IMR-90 (cell line): Measurements from ENCODE around the gene SPEG. TPM values are rescaled to one million over a fixed set of nuclear protein-coding genes. Genes with fewer than 3 reads are reported as not detected.

Experiments used
- ATAC-seq: fragments of 200-7000 bp; cut with Tn5 transposase; 2 replicates; pipeline ENCODE4 v1.9.1; 2020; ENCODE audit warnings: low read depth, mild to moderate bottlenecking, moderate library complexity
- BruUV-seq: library from RNA; stranded (reverse); fragments of 400-500 nt; replicated peaks from 2 replicates; lab custom pipeline; 2021; lab: Mats Ljungman, UMichigan
- CTCF ChIA-PET: fragments of 300-600 bp; formaldehyde crosslinking; extraction: SDS; loops from one replicate; lab custom pipeline; 2021; ENCODE audit warnings: antibody characterized with exemption; lab: Yijun Ruan, JAX
- POLR2A ChIA-PET: fragments of 300-600 bp; sonication (Branson Sonifier 250); formaldehyde crosslinking; loops from one replicate; lab custom pipeline; 2022; ENCODE audit warnings: antibody characterized with exemption; ENCODE audit not compliant: unreplicated experiment; lab: Charles Lee
- DNase-seq: peaks from one replicate; pipeline ENCODE4 v3.0.0; 2013
- H2AFZ ChIP-seq: replicated peaks from 2 replicates; pipeline ENCODE3; 2013; ENCODE audit warnings: low read length, mild to moderate bottlenecking; ENCODE audit not compliant: poor library complexity
- H2AK5ac ChIP-seq: 2 replicates; pipeline ENCODE4 v1.6.1; 2013; ENCODE audit warnings: low read depth, low read length, inconsistent platforms
- H2AK9ac ChIP-seq: replicated peaks from 2 replicates; pipeline ENCODE3; 2013; ENCODE audit warnings: mild to moderate bottlenecking, low read depth, low read length, moderate library complexity; ENCODE audit not compliant: poor library complexity
- H2BK120ac ChIP-seq: 2 replicates; pipeline ENCODE4 v1.6.1; 2013; ENCODE audit warnings: low read depth, low read length, inconsistent platforms
- H2BK15ac ChIP-seq: 3 replicates; pipeline ENCODE4 v1.6.1; 2013; ENCODE audit warnings: low read depth, low read length, inconsistent platforms
- H2BK20ac ChIP-seq: 2 replicates; pipeline ENCODE4 v1.6.1; 2013; ENCODE audit warnings: low read depth, mild to moderate bottlenecking, inconsistent platforms, low read length, moderate library complexity
- H2BK5ac ChIP-seq: 2 replicates; pipeline ENCODE4 v1.6.1; 2013; ENCODE audit warnings: mild to moderate bottlenecking, low read depth, low read length, inconsistent platforms; ENCODE audit not compliant: poor library complexity, severe bottlenecking
- H3K14ac ChIP-seq: replicated peaks from 2 replicates; pipeline ENCODE4 v1.6.1; 2013; ENCODE audit warnings: low read depth, low read length, inconsistent platforms
- H3K18ac ChIP-seq: 2 replicates; pipeline ENCODE4 v1.6.1; 2013; ENCODE audit warnings: low read depth, low read length, control low read depth
- H3K23ac ChIP-seq: 2 replicates; pipeline ENCODE4 v1.6.1; 2013; ENCODE audit warnings: low read depth, low read length, inconsistent platforms
- H3K27ac ChIP-seq: 2 replicates; pipeline ENCODE4 v1.5.1; 2013; ENCODE audit warnings: mild to moderate bottlenecking, control low read depth, low read length; ENCODE audit not compliant: insufficient read depth
- H3K27me3 ChIP-seq: 2 replicates; pipeline ENCODE4 v1.6.1; 2013; ENCODE audit warnings: low read length; ENCODE audit not compliant: control insufficient read depth, insufficient read depth
- H3K36me3 ChIP-seq: 2 replicates; pipeline ENCODE4 v1.6.1; 2013; ENCODE audit warnings: low read length, mixed read lengths; ENCODE audit not compliant: control insufficient read depth, insufficient read depth
- H3K4ac ChIP-seq: 2 replicates; pipeline ENCODE4 v1.6.1; 2013; ENCODE audit warnings: low read depth, low read length, inconsistent platforms
- H3K4me1 ChIP-seq: 2 replicates; pipeline ENCODE4 v1.6.1; 2013; ENCODE audit warnings: low read length, mixed read lengths; ENCODE audit not compliant: control insufficient read depth, insufficient read depth
- H3K4me2 ChIP-seq: 2 replicates; pipeline ENCODE4 v1.6.1; 2013; ENCODE audit warnings: low read depth, mild to moderate bottlenecking, control low read depth, low read length, moderate library complexity
- H3K4me3 ChIP-seq: 2 replicates; pipeline ENCODE4 v1.5.1; 2013; ENCODE audit warnings: low read depth, mild to moderate bottlenecking, control low read depth, low read length, moderate library complexity; ENCODE audit not compliant: insufficient read depth
- H3K56ac ChIP-seq: 2 replicates; pipeline ENCODE4 v1.6.1; 2013; ENCODE audit warnings: low read length, inconsistent platforms; ENCODE audit not compliant: insufficient read depth; ENCODE audit errors: extremely low read depth
- H3K79me1 ChIP-seq, 2 experiments: 2 replicates each; pipeline ENCODE4 v1.6.1; 2013; ENCODE audit warnings: low read length in 2 of 2, inconsistent platforms in 1 of 2, low read depth in 1 of 2
- H3K9ac ChIP-seq: 2 replicates; pipeline ENCODE4 v1.6.1; 2013; ENCODE audit warnings: low read depth, low read length, control low read depth
- H3K9me1 ChIP-seq: 2 replicates; pipeline ENCODE4 v1.6.1; 2013; ENCODE audit warnings: low read length, inconsistent platforms; ENCODE audit not compliant: insufficient read depth
- H3K9me3 ChIP-seq: 2 replicates; pipeline ENCODE4 v1.6.1; 2013; ENCODE audit warnings: low read length; ENCODE audit not compliant: control insufficient read depth, insufficient read depth
- H4K20me1 ChIP-seq: 2 replicates; pipeline ENCODE4 v1.6.1; 2013; ENCODE audit warnings: low read length, inconsistent platforms; ENCODE audit not compliant: insufficient read depth
- H4K5ac ChIP-seq: 2 replicates; pipeline ENCODE4 v1.6.1; 2013; ENCODE audit warnings: mild to moderate bottlenecking, low read depth, low read length, control low read depth
- H4K8ac ChIP-seq, 2 experiments: 2 replicates each; pipeline ENCODE4 v1.6.1; 2013; ENCODE audit warnings: low read depth in 2 of 2, low read length in 2 of 2, control low read depth in 1 of 2, inconsistent platforms in 1 of 2
- H4K91ac ChIP-seq: 2 replicates; pipeline ENCODE4 v1.6.1; 2013; ENCODE audit warnings: low read depth, low read length, inconsistent platforms; ENCODE audit not compliant: insufficient read depth
- BHLHE40 ChIP-seq: fragments of 150-350 bp; IDR thresholded peaks from 2 replicates; pipeline ENCODE4 v1.6.1; 2016; ENCODE audit warnings: mild to moderate bottlenecking, low read depth, low read length
- MAZ ChIP-seq: IDR thresholded peaks from 2 replicates; pipeline ENCODE4 v1.6.1; 2012; ENCODE audit warnings: low read depth, mild to moderate bottlenecking, low read length, improper control_type of control experiment, moderate library complexity, borderline replicate concordance
- MXI1 ChIP-seq: IDR thresholded peaks from 2 replicates; pipeline ENCODE4 v1.6.1; 2012; ENCODE audit warnings: low read depth, mild to moderate bottlenecking, low read length, moderate library complexity, borderline replicate concordance
- NFE2L2 ChIP-seq: fragments of 150-350 bp; IDR thresholded peaks from 2 replicates; pipeline ENCODE4 v1.6.1; 2016; ENCODE audit warnings: low read depth, mild to moderate bottlenecking, low read length
- WGBS, 2 experiments: methylation state at CpG; one replicate each; pipeline versions ENCODE4 v1.1.5 to v1.1.7; 2013; ENCODE audit warnings: missing lambda C conversion rate in 2 of 2; ENCODE audit not compliant: insufficient read length in 1 of 2; ENCODE audit errors: extremely low coverage in 2 of 2; 5-methylcytosine and 5-hydroxymethylcytosine counted together
- dilution Hi-C: fragments of 300-500 bp; cut with HindIII; formaldehyde crosslinking; loops from one replicate; pipeline ENCODE4 v1.14.3; 2018; ENCODE audit warnings: low sequenced_read_pairs; ENCODE audit not compliant: unreplicated experiment
- in situ Hi-C: fragments of 300-500 bp; cut with MboI; formaldehyde crosslinking; loops from 3 replicates; pipeline ENCODE4 v1.14.3; 2019; ENCODE audit warnings: low sequenced_read_pairs, inconsistent platforms, mixed read lengths
- intact Hi-C: fragments of 100-400 bp; cut with micrococcal nuclease; formaldehyde crosslinking; loops from 2 replicates; pipeline ENCODE4 v1.10.0; 2022
- polyA plus RNA-seq, 3 experiments: library from polyadenylated mRNA; depleted of rRNA; stranded (reverse); fragments of >200 nt; gene quantifications; 2 replicates each; pipeline ENCODE4 v1.2.3, GENCODE V29; 2012; ENCODE audit warnings: low replicate concordance in 1 of 3
- total RNA-seq: library from RNA; depleted of rRNA; stranded (reverse); fragments of >200 nt; gene quantifications from 2 replicates; pipeline ENCODE4 v1.2.3, GENCODE V29; 2012
- TF ChIP-seq, protein P1 (sequence below): fragments of 150-350 bp; IDR thresholded peaks from 2 replicates; pipeline ENCODE4 v1.6.1; 2017; ENCODE audit warnings: mild to moderate bottlenecking, antibody characterized with exemption, low read length, low read depth
- TF ChIP-seq, protein P2 (sequence below): fragments of 150-350 bp; IDR thresholded peaks from 2 replicates; pipeline ENCODE4 v1.6.1; 2016; ENCODE audit warnings: low read depth, mild to moderate bottlenecking, low read length, moderate library complexity, borderline replicate concordance
- TF ChIP-seq, protein P3 (sequence below): conservative IDR thresholded peaks from 2 replicates; pipeline ENCODE4 v1.5.1; 2012; ENCODE audit warnings: mild to moderate bottlenecking, low read depth, low read length, improper control_type of control experiment

Gene SPEG
- total and polyA plus RNA-seq, 2 of the 4 experiments (the other 2 are of a cell fraction), result 6.8 to 81.6 TPM

DNA sequence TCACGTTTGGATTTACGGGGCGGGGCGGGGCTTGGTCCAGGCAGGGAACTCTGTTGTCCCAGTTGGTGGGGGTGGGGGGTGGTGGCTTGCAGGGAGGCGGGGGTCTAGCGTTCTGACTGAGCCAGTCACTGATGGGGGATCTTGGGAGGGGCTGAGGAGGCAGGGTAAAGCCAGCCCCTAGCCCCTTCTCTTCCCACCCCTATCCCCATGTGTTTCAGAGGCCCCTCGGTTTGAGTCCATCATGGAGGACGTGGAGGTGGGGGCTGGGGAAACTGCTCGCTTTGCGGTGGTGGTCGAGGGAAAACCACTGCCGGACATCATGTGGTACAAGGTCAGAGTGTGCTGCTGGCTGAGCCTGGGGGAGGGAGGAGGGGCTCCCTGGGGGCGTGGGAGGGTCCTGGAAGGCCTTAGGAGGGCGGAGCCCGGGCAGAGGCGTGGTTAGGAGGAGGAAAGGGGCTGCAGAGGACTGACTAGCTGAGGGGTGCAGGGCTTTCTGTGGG lies 42.1 kb downstream of the SPEG start:
- H3K27ac ChIP-seq, result no peak overlapping the region
- in situ Hi-C loops, result no loop called here
- POLR2A ChIA-PET, result no interaction called here
- H3K9me1 ChIP-seq, result no peaks in the 10 kb centered on the region
- H2BK120ac ChIP-seq, result no peak overlapping the region
- no peak overlapping the region for H3K9ac ChIP-seq
- no peak overlapping the region for H3K56ac ChIP-seq
- H3K9me3 ChIP-seq, result no peaks in the 10 kb centered on the region
- H3K18ac ChIP-seq, result no peak overlapping the region
- no peaks in the 10 kb centered on the region for H3K27me3 ChIP-seq
- no peak for DNase-seq
- intact Hi-C loops, result loop anchor here (1.0 kb wide), 1 partner anchor 54 kb away; no protein-coding TSS in a partner anchor
- TF ChIP-seq, protein P1, sequence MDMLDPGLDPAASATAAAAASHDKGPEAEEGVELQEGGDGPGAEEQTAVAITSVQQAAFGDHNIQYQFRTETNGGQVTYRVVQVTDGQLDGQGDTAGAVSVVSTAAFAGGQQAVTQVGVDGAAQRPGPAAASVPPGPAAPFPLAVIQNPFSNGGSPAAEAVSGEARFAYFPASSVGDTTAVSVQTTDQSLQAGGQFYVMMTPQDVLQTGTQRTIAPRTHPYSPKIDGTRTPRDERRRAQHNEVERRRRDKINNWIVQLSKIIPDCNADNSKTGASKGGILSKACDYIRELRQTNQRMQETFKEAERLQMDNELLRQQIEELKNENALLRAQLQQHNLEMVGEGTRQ, result no peak
- TF ChIP-seq, protein P2, sequence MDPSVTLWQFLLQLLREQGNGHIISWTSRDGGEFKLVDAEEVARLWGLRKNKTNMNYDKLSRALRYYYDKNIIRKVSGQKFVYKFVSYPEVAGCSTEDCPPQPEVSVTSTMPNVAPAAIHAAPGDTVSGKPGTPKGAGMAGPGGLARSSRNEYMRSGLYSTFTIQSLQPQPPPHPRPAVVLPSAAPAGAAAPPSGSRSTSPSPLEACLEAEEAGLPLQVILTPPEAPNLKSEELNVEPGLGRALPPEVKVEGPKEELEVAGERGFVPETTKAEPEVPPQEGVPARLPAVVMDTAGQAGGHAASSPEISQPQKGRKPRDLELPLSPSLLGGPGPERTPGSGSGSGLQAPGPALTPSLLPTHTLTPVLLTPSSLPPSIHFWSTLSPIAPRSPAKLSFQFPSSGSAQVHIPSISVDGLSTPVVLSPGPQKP, result no peak
- TF ChIP-seq MXI1, result no peak
- TF ChIP-seq, protein P3, sequence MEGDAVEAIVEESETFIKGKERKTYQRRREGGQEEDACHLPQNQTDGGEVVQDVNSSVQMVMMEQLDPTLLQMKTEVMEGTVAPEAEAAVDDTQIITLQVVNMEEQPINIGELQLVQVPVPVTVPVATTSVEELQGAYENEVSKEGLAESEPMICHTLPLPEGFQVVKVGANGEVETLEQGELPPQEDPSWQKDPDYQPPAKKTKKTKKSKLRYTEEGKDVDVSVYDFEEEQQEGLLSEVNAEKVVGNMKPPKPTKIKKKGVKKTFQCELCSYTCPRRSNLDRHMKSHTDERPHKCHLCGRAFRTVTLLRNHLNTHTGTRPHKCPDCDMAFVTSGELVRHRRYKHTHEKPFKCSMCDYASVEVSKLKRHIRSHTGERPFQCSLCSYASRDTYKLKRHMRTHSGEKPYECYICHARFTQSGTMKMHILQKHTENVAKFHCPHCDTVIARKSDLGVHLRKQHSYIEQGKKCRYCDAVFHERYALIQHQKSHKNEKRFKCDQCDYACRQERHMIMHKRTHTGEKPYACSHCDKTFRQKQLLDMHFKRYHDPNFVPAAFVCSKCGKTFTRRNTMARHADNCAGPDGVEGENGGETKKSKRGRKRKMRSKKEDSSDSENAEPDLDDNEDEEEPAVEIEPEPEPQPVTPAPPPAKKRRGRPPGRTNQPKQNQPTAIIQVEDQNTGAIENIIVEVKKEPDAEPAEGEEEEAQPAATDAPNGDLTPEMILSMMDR, result no peak
- no peak for TF ChIP-seq BHLHE40
- TF ChIP-seq NFE2L2, result no peak
- no peak for TF ChIP-seq MAZ
- H2BK20ac ChIP-seq, result no peak overlapping the region
- H3K4me2 ChIP-seq, result no peak overlapping the region
- H2BK15ac ChIP-seq, result no peak overlapping the region
- no peak overlapping the region for H4K91ac ChIP-seq
- H3K23ac ChIP-seq, result no peak overlapping the region
- no peak overlapping the region for H3K4me3 ChIP-seq
- peaks cover 3% of the 10 kb centered on the region; the same call in 1 of the 2 replicates for H3K4me1 ChIP-seq
- peaks cover 54% of the 10 kb centered on the region for H3K36me3 ChIP-seq
- no peak overlapping the region for H2BK5ac ChIP-seq
- dilution Hi-C loops, result no loop called here
- H2AK5ac ChIP-seq, result no peak overlapping the region
- no peak overlapping the region for H3K14ac ChIP-seq
- ATAC-seq, result no peak
- peak overlapping the region; percentile 47 for H2AK9ac ChIP-seq
- no peak overlapping the region; a peak in 1 of 4 replicates for H4K8ac ChIP-seq
- no peaks in the 10 kb centered on the region for H3K79me1 ChIP-seq
- H3K4ac ChIP-seq, result no peak overlapping the region; the same call in 1 of the 2 replicates
- no peaks in the 10 kb centered on the region; the same call in 1 of the 2 replicates for H4K20me1 ChIP-seq
- H4K5ac ChIP-seq, result no peak overlapping the region
- WGBS, 2 experiments, result no CpG with 5 or more reads among the region's 16 CpGs
- H2AFZ ChIP-seq, result peak overlapping the region; percentile 71
- BruUV-seq, result no TSS peak
- CTCF ChIA-PET, result interaction anchor here (0.6 to 1.8 kb wide), 5 partner anchors 9 to 74 kb away, joined by 3 to 5 read pairs (median 3); no protein-coding TSS in a partner anchor
